Cardiac fibroblast (primary cell): ENCODE results near the gene DNAAF5.
A peak's percentile ranks its signal among the peaks of the same experiment; 100 is the strongest.

ENCODE experiments used
- DNase-seq, 2 donors: peaks; one replicate each; pipeline versions ENCODE4 v3.0.0 to v3.0.0-alpha.2; 2010; ENCODE audit warnings: low read depth in 2 of 2
- H3K4me3 ChIP-seq, 2 donors: replicated peaks in 1 of 2; 1 replicate in 1 of 2; 2 replicates in 1 of 2; pipeline ENCODE4 v1.5.1; 2011; ENCODE audit warnings: low read depth in 2 of 2, low read length in 2 of 2, mild to moderate bottlenecking in 2 of 2, moderate library complexity in 1 of 2
- CTCF ChIP-seq: IDR thresholded peaks from one replicate; pipeline ENCODE4 v1.5.1; 2011; ENCODE audit warnings: low read depth, mild to moderate bottlenecking, low read length, inconsistent platforms

The DNAAF5 gene

GRCh38 chr7:726084-726853 lies at the start of gene DNAAF5:
Gene DNAAF5, plus strand, starts transcription at chr7:726699. Its CDS starts 22 bp downstream, at chr7:726721.
- TF ChIP-seq CTCF: no peak
- peak; percentile 84 to 86 for DNase-seq
- H3K4me3 ChIP-seq: peak within 1 kb of the TSS; percentile 54 to 61

- no peak overlapping the region for H3K4me3 ChIP-seq
- TF ChIP-seq CTCF: no peak
- no peak for DNase-seq
Measured at GRCh38 chr7:676972-677385, 49.5 kb upstream of the DNAAF5 start.

DNA sequence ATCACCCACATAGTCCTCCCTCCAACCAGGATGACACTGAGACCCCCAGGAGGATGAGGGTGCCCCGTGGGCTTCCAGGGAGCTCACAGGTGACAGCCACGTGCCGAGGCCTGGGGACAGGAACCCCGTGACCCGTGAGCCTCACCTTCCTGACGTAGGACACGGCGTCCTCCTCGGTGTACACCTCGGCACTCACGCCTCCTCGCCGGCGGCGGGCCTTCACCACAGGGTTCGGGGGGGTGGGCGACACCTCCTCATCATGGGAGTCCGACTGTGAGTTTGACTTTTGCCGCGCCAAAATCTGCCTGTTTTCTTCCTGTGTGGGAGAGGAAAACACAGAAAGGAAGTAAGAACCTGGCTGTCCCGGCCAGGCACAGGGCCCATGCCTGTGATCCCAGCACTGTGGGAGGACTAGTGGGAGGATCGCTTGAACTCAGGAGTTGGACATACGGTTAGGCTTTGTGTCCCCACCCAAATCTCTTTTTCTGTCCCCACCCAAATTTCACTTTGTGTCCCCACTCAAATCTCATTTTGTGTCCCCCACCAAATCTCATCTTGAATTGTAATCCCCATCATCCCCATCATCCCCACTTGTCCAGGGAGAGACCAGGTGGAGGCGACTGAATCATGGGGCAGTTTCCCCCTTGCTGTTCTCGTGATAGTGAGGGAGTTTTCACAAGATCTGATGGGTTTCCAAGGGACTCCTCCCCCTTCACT lies 45.9 kb upstream of the DNAAF5 start:
- no peak overlapping the region for H3K4me3 ChIP-seq
- no peak for DNase-seq
- TF ChIP-seq CTCF: no peak

DNA sequence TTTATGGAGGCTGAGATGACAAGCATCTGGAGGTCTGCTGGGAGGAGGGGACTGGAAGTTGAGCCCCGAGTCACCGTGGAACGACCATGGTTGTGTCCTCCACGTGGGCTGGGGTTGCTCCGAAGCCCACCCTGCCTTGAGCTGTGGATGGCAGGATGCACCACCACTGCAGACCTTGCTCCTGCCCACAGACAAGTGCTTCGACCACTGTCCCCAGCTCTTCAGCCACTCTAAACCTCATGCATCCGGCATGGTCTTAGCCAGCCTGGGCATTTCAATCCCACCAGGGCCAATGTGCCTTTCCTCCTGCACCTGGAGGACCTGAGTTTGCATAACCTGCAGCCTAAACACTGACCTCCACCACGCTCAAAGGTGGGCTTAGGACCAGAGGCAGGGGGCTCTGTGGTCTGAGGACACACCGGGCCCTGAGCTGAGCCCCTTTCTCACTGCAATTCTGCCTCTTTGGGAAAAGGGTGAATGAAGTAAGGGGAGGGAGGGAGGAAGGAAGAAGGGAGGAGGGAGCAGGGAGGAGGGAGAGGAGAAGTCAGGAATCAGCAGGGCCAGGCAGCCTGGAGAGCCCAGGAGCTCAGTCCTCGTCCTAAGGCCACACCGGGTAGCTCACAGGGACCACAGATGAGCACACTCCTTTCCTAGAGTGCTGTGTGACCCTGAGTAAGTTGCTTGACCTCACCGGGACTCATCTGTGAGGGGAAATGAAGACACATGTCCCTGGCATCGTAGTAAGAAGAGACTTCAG lies 44.8 kb upstream of the DNAAF5 start:
- DNase-seq: no peak

DNA sequence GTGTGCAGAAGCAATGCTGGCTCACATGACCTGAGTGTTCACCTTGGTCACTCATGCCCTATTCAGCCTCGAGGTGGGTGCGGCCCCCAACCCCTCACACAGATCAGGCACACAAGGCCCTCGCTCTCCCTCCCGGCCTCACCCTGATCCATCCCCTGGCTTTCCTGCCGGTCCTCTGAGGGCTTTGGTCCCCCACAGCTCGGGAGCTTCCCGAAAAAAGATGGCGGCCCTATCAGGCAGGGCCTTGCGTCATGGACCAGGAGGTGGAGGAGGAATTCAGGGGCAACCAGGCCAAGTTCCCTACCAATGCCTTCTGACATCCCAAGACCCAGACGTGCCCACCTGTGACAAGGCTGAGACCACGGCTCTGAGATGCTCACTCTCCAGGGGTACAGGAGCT lies 43.7 kb upstream of the DNAAF5 start:
- no peak for TF ChIP-seq CTCF
- no peak for DNase-seq
- H3K4me3 ChIP-seq: no peak overlapping the region

More for the DNA sequence above, 44.8 kb upstream of the DNAAF5 start:
- no peak overlapping the region for H3K4me3 ChIP-seq
- TF ChIP-seq CTCF: no peak

- no peak overlapping the region for H3K4me3 ChIP-seq
- DNase-seq: no peak
- TF ChIP-seq CTCF: no peak
Measured at GRCh38 chr7:683526-684205, 42.8 kb upstream of the DNAAF5 start.
